ENCODE measurements around the gene ABCA7.

The ABCA7 gene

DNA sequence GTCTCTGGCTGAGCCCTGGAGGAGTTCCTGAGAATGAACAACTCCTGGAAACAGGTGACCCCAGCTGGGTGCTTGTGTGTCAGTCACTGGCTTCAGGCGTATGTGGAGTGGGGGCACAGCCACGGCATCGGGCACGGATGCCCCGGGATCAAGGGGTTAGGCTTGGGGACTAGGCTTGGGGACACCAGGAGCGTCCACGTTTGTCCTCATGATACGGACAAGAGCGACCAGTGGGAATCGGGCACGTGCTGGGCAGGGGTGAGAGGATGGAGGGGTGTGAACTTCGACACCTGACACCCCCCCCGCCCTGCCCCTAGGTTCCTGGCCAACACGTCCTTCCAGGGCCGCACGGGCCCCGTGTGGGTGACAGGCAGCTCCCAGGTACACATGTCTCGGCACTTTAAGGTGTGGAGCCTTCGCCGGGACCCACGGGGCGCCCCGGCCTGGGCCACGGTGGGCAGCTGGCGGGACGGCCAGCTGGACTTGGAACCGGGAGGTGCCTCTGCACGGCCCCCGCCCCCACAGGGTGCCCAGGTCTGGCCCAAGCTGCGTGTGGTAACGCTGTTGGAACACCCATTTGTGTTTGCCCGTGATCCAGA, 35.6 kb upstream of the ABCA7 start:
- DNase-seq (ENCODE audit: low read depth), result no peak
- no peak overlapping the region for H3K4me3 ChIP-seq (ENCODE audit: low read length)

GRCh38 chr19:1004803-1005664, 34.9 kb upstream of the ABCA7 start:
- DNase-seq (ENCODE audit: low read depth), result no peak
- TF ChIP-seq CTCF (IDR thresholded peaks at IDR 0.05; ENCODE audit: insufficient read depth, low read depth, low read length, missing control alignments), result no peak
- no peak overlapping the region for H3K4me3 ChIP-seq (ENCODE audit: low read length)

More for the DNA sequence above, 35.6 kb upstream of the ABCA7 start:
- no peak for TF ChIP-seq CTCF (IDR thresholded peaks at IDR 0.05; ENCODE audit: insufficient read depth, low read depth, low read length, missing control alignments)

GRCh38 chr19:1006711-1007398, 33.1 kb upstream of the ABCA7 start:
- no peak for DNase-seq (ENCODE audit: low read depth)
- TF ChIP-seq CTCF (IDR thresholded peaks at IDR 0.05; ENCODE audit: insufficient read depth, low read depth, low read length, missing control alignments), result no peak
- H3K4me3 ChIP-seq (ENCODE audit: low read length), result no peak overlapping the region

GRCh38 chr19:1007399-1008251, 32.3 kb upstream of the ABCA7 start:
- no peak for DNase-seq (ENCODE audit: low read depth)
- H3K4me3 ChIP-seq (ENCODE audit: low read length), result no peak overlapping the region
- no peak for TF ChIP-seq CTCF (IDR thresholded peaks at IDR 0.05; ENCODE audit: insufficient read depth, low read depth, low read length, missing control alignments)

GRCh38 chr19:1008268-1009040, 31.5 kb upstream of the ABCA7 start:
- no peak for DNase-seq (ENCODE audit: low read depth)
- no peak for TF ChIP-seq CTCF (IDR thresholded peaks at IDR 0.05; ENCODE audit: insufficient read depth, low read depth, low read length, missing control alignments)
- H3K4me3 ChIP-seq (ENCODE audit: low read length), result no peak overlapping the region
